Stimulated activated effector memory CD8-positive, alpha-beta T cell treated with anti-CD3 and anti-CD28 coated beads, Interleukin-12 subunit alpha, Interleukin-12 subunit beta, amount 100 ng/mL, for 72 hours (primary cell): ENCODE measurements around the gene FUT8.
A peak's percentile ranks its signal among the peaks of the same experiment; 100 is the strongest.
"Not testable (repeated sequence)": the region's sequence is repeated elsewhere in the genome, so short reads cannot be mapped to it uniquely, and the experiment has no call there.

Source experiments
- ATAC-seq: fragments of 150-1000 bp; cut with Tn5 transposase; 2 replicates; pipeline ENCODE4 v1.10.0; 2021
- DNase-seq, 2 donors: peaks; one replicate each; pipeline ENCODE4 v3.0.0; 2021 to 2022; ENCODE audit warnings: low spot score in 2 of 2
- H3K27ac Mint-ChIP-seq: one replicate; pipeline ENCODE4 v1.8.0; 2022; ENCODE audit warnings: mild to moderate bottlenecking, mixed read lengths
- H3K36me3 Mint-ChIP-seq: one replicate; pipeline ENCODE4 v1.8.0; 2022; ENCODE audit warnings: mild to moderate bottlenecking, mixed read lengths
- H3K4me1 Mint-ChIP-seq: one replicate; pipeline ENCODE4 v1.8.0; 2022; ENCODE audit warnings: mixed read lengths
- H3K4me3 Mint-ChIP-seq: one replicate; pipeline ENCODE4 v1.8.0; 2022; ENCODE audit warnings: mild to moderate bottlenecking, mixed read lengths
- H3K9me3 Mint-ChIP-seq: one replicate; pipeline ENCODE4 v1.8.0; 2022; ENCODE audit warnings: mixed read lengths

Gene FUT8

GRCh38 chr14:65410640-65411039 lies 1.9 kb upstream of the FUT8 start:
- no peak for ATAC-seq
- H3K4me1 Mint-ChIP-seq = peaks cover 31% of the 10 kb centered on the region

DNA sequence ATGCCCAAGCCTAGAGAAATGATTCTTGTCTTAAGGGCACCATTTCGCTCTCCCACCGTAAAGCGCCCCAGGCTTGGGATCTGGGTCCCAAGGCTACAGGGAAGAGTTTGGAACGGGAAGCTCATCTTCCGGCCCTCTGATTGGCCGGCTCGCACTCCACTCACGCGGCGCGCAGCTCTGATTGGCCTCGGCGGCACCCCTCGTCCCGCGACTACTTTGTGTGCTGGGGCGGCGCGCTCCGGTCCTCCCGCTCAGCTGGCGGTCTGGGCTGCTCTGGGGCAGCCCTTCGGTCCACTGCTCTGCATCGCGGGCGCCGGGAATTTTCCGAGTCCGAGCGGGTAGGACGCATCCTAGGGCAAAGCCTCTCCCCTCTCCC lies 886 bp upstream of the FUT8 start:
- H3K27ac Mint-ChIP-seq = peak overlapping the region; percentile 97
- H3K4me3 Mint-ChIP-seq = peak overlapping the region; percentile 91
- no peaks in the 10 kb centered on the region for H3K9me3 Mint-ChIP-seq
- peak; percentile 68 to 89 for DNase-seq
- peaks cover 31% of the 10 kb centered on the region for H3K4me1 Mint-ChIP-seq
- peak; percentile 72 for ATAC-seq
- peaks cover 10% of the 10 kb centered on the region for H3K36me3 Mint-ChIP-seq

More at GRCh38 chr14:65410640-65411039, 1.9 kb upstream of the FUT8 start:
- peaks cover 10% of the 10 kb centered on the region for H3K36me3 Mint-ChIP-seq
- no peak for DNase-seq
- peak overlapping the region; percentile 97 for H3K27ac Mint-ChIP-seq
- H3K4me3 Mint-ChIP-seq = peak overlapping the region; percentile 91
- H3K9me3 Mint-ChIP-seq = no peaks in the 10 kb centered on the region

GRCh38 chr14:65412856-65413738 lies 567 bp downstream of the FUT8 start:
- ATAC-seq = peak; percentile 74
- DNase-seq = peak; percentile 7 to 87
- Mint-ChIP-seq H3K36me3 (peaks cover 10% of the 10 kb centered on the region), H3K27ac (peak overlapping the region; percentile 97), H3K4me1 (peaks cover 31% of the 10 kb centered on the region), H3K4me3 (peak overlapping the region; percentile 91), H3K9me3 (no peaks in the 10 kb centered on the region)

- Mint-ChIP-seq H3K4me1 (peaks cover 31% of the 10 kb centered on the region), H3K9me3 (no peaks in the 10 kb centered on the region), H3K4me3 (peak overlapping the region; percentile 91), H3K36me3 (peaks cover 10% of the 10 kb centered on the region), H3K27ac (peak overlapping the region; percentile 97)
- DNase-seq (no peak), ATAC-seq (no peak)
Observed at GRCh38 chr14:65413739-65414045, 1.2 kb downstream of the FUT8 start.

DNA sequence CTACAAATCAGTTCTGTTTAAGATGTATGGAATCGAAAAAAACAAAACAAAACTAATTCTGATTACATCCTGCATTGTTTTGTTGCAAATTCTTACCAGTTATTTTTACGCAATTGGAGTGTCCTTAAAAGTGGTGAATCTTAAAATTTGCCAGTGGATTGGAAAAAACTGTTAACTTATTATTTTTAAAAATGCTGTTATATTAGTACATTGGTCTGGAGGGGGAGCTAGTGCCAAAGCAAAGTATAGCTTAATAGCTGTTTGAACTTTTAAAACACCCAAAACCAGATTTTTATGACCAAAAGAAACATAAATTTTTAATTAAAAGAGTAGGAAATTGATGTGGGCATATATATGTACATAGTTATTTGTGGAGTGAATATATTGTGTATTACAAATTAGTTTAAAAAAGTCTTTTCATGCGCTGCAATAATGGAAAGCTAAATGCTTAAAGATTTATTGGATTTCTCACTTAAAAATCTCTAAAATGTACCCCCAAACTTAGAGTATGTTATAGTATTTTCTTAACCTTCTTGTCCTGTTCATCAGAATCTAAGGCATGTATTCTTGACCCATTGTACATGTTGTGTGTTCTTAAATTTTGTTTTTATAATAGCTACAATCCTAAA lies 2.5 kb downstream of the FUT8 start:
- Mint-ChIP-seq H3K4me1 (peaks cover 24% of the 10 kb centered on the region), H3K36me3 (peaks cover 10% of the 10 kb centered on the region), H3K27ac (no peak overlapping the region), H3K9me3 (no peaks in the 10 kb centered on the region), H3K4me3 (peak overlapping the region; percentile 91)
- DNase-seq (no peak), ATAC-seq (no peak)

- Mint-ChIP-seq H3K9me3 (no peaks in the 10 kb centered on the region), H3K4me1 (peaks cover 24% of the 10 kb centered on the region), H3K4me3 (no peak overlapping the region), H3K36me3 (peaks cover 10% of the 10 kb centered on the region), H3K27ac (no peak overlapping the region)
- DNase-seq (no peak), ATAC-seq (no peak)
Observed at GRCh38 chr14:65415613-65416012, 3.1 kb downstream of the FUT8 start.

DNA sequence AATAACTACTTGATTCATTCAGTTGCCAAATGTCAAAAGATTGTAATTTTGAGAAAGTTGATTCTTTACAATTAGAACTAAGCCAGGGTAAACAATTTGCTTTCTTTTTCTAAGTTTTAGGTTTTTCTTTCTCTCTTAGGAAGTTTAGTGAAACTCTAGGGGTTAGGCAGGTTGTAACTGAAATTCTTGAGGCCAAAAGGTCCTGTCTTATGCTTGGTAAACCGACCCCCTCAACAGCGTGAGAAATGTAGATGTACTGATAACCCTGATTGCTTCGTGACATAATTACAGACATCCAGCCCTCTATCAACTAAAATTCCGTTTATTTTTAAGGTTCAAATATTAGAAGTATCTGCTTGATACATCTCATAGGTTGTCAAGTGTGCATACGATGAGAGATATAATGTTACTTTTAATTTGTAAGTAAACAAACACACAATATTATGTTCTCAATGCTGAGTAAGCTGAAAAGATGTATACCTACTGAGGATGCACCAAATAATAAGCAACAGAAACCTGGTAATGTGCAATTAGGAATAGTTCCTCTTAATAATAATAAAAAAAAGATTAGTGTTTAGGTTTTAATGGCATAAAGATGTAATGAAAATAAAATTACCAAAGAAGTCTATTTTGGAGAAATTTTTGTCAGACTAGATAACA lies 7.2 kb downstream of the FUT8 start:
- Mint-ChIP-seq H3K4me3 (no peak overlapping the region), H3K9me3 (no peaks in the 10 kb centered on the region), H3K36me3 (peaks cover 5% of the 10 kb centered on the region), H3K4me1 (peaks cover 7% of the 10 kb centered on the region), H3K27ac (no peak overlapping the region)
- no peak for DNase-seq
- no peak for ATAC-seq

- Mint-ChIP-seq H3K9me3 (no peaks in the 10 kb centered on the region), H3K4me1 (peaks cover 14% of the 10 kb centered on the region), H3K4me3 (no peak overlapping the region), H3K36me3 (peaks cover 14% of the 10 kb centered on the region), H3K27ac (no peak overlapping the region)
- no peak for ATAC-seq
- DNase-seq = no peak
Observed at GRCh38 chr14:65421201-65421981, 8.9 kb downstream of the FUT8 start.

DNA sequence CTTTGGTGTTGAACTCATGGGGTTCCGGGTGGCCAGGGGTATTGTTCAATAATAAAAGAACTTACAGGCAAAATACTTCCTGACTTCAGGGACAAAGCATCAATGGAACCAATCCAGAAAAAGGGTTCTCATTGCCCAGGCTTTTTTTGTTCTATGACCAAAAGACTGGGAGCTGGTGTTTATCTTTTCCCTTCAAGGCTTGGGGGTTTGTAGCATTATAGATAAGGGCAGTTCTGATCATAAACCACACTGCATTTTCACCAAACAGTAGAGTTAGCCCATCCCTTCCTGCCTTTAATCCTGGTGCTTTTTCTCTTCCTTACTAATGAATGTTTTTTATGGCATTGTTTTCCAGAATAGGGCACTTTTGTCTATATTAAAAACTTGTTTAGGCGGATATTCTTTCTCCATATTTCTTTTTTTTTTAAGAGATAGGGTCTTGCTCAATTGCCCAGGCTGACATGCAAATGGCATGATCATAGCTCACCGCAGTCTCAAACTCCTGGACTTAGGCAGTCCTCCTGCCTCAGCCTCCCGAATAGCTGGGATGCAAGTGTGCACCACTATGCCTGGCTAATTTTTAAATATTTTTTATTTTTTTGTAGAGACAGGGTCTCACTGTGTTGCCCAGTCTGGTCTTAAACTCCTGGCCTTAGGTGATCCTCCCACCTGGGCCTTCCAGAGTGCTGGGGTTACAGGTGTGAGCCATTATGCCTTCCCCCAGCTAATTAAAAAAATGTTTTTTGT lies 9.7 kb downstream of the FUT8 start:
- no peak overlapping the region for H3K4me3 Mint-ChIP-seq
- DNase-seq = no peak
- H3K27ac Mint-ChIP-seq = no peak overlapping the region
- no peak for ATAC-seq
- H3K9me3 Mint-ChIP-seq = no peaks in the 10 kb centered on the region
- H3K4me1 Mint-ChIP-seq = peaks cover 14% of the 10 kb centered on the region
- peaks cover 14% of the 10 kb centered on the region for H3K36me3 Mint-ChIP-seq

DNA sequence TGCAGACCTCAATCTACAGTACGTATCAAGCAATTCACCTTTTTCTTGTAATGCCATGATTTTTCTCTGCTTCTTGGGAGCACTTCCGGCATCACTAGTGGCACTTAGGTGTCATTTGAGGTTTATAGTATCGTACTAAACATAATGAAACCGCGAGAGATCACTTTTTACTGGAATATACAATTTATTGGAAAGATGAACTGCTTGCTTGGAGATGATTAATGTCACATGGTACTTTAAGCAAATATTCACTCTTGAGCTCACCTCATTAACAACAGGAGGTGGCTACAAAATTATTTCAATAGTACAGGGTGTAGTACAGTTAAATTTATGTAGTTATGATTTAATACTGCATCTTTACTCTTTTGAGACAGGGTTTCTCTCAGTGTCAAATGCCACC lies 11.5 kb downstream of the FUT8 start:
- no peaks in the 10 kb centered on the region for H3K9me3 Mint-ChIP-seq
- ATAC-seq (no peak), DNase-seq (no peak)
- H3K4me1 Mint-ChIP-seq = peaks cover 14% of the 10 kb centered on the region
- peaks cover 14% of the 10 kb centered on the region for H3K36me3 Mint-ChIP-seq
- H3K4me3 Mint-ChIP-seq = no peak overlapping the region
- H3K27ac Mint-ChIP-seq = no peak overlapping the region

DNA sequence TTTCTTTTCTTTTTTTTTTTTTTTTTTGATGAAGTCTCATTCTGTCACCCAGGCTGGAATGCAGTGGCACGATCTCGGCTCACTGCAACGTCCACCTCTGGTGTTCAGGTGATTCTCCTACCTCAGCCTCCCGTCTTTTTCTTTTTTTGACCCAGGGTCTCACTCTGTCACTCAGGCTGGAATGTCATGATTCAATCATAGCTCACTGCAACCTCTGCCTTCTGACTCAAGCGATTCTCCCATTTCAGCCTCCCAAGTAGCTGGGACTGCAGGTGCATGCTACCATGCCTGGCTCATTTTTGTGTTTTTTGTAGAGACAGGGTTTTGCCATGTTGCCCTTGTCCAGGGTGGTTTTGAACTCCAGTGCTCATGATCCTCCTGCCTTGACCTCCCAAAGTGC lies 12.0 kb downstream of the FUT8 start:
- H3K36me3 Mint-ChIP-seq = peaks cover 14% of the 10 kb centered on the region
- H3K27ac Mint-ChIP-seq = no peak overlapping the region

DNA sequence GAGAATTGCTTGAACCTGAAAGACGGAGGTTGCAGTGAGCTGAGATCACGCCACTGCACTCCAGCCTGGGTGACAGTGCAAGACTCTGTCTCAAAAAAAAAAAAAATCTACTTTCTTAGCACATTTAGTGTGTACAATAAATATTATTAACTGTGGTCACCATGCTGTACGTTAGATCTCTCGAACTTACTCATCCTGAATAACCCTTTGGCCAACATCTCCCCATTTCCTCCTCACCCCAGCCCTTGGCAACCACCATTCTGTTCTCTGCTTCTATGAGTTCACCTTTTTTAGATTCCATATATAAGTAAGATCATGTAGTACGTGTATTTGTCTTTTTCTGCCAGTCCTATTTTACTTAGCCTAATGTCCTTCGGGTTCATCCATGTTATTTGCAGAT lies 13.4 kb downstream of the FUT8 start:
- no peak overlapping the region for H3K27ac Mint-ChIP-seq
- H3K4me3 Mint-ChIP-seq = no peak overlapping the region

More for the DNA sequence above, 12.0 kb downstream of the FUT8 start:
- DNase-seq (no peak), ATAC-seq (no peak)
- Mint-ChIP-seq H3K4me1 (peaks cover 14% of the 10 kb centered on the region), H3K9me3 (no peaks in the 10 kb centered on the region), H3K4me3 (no peak overlapping the region)

GRCh38 chr14:65426902-65427301 lies 14.4 kb downstream of the FUT8 start:
- not testable (repeated sequence) for DNase-seq, H3K4me3 Mint-ChIP-seq, ATAC-seq, H3K9me3 Mint-ChIP-seq, H3K27ac Mint-ChIP-seq
- peaks cover 24% of the 10 kb centered on the region for H3K36me3 Mint-ChIP-seq
- peaks cover 14% of the 10 kb centered on the region for H3K4me1 Mint-ChIP-seq

More for the DNA sequence above, 13.4 kb downstream of the FUT8 start:
- Mint-ChIP-seq H3K4me1 (peaks cover 14% of the 10 kb centered on the region), H3K9me3 (no peaks in the 10 kb centered on the region), H3K36me3 (peaks cover 14% of the 10 kb centered on the region)
- ATAC-seq (peak; percentile 68), DNase-seq (no peak)

- Mint-ChIP-seq H3K36me3 (peaks cover 33% of the 10 kb centered on the region), H3K9me3 (no peaks in the 10 kb centered on the region), H3K4me1 (peaks cover 28% of the 10 kb centered on the region), H3K27ac (no peak overlapping the region), H3K4me3 (no peak overlapping the region)
- no peak for ATAC-seq
- no peak for DNase-seq
Observed at GRCh38 chr14:65428691-65429090, 16.2 kb downstream of the FUT8 start.
